ENCODE results near the gene IVNS1ABP. TPM values are rescaled to one million over a fixed set of nuclear protein-coding genes. Genes with fewer than 3 reads are reported as not detected.

Gene IVNS1ABP
- total RNA-seq, 2 donors from 2014 or later = 38.5 to 54.1 TPM

- no peak for DNase-seq (ENCODE audit: low spot score)
- intact Hi-C loops (cut with DNase I) = no loop called here
Observed at GRCh38 chr1:185308126-185308525, 8.9 kb downstream of the IVNS1ABP start.

GRCh38 chr1:185305419-185305818 lies 11.6 kb downstream of the IVNS1ABP start:
- DNase-seq (ENCODE audit: low spot score) = no peak
- intact Hi-C loops (cut with DNase I) = no loop called here

GRCh38 chr1:185300152-185300551 lies 16.9 kb downstream of the IVNS1ABP start:
- intact Hi-C loops (cut with DNase I) = no loop called here
- no peak for DNase-seq (ENCODE audit: low spot score)

- no peak for DNase-seq (ENCODE audit: low spot score)
- intact Hi-C loops (cut with DNase I) = no loop called here
Observed at GRCh38 chr1:185297982-185298381, 19.1 kb downstream of the IVNS1ABP start.

GRCh38 chr1:185295091-185295490 lies 22.0 kb downstream of the IVNS1ABP start:
- intact Hi-C loops (cut with DNase I) = no loop called here

GRCh38 chr1:185293967-185294542 lies 23.0 kb downstream of the IVNS1ABP start:
- intact Hi-C loops (cut with DNase I) = no loop called here
- DNase-seq (ENCODE audit: low spot score) = no peak

More at GRCh38 chr1:185295091-185295490, 22.0 kb downstream of the IVNS1ABP start:
- DNase-seq (ENCODE audit: low spot score) = no peak

- no peak for DNase-seq (ENCODE audit: low spot score)
- intact Hi-C loops (cut with DNase I) = no loop called here
Observed at GRCh38 chr1:185292237-185292636, 24.8 kb downstream of the IVNS1ABP start.

GRCh38 chr1:185291652-185292051 lies 25.4 kb downstream of the IVNS1ABP start:
- no peak for DNase-seq (ENCODE audit: low spot score)
- intact Hi-C loops (cut with DNase I) = no loop called here

- intact Hi-C loops (cut with DNase I) = no loop called here
- no peak for DNase-seq (ENCODE audit: low spot score)
Observed at GRCh38 chr1:185291159-185291558, 25.9 kb downstream of the IVNS1ABP start.

- intact Hi-C loops (cut with DNase I) = no loop called here
- no peak for DNase-seq (ENCODE audit: low spot score)
Observed at GRCh38 chr1:185289880-185290279, 27.2 kb downstream of the IVNS1ABP start.

GRCh38 chr1:185288435-185288834 lies 28.6 kb downstream of the IVNS1ABP start:
- intact Hi-C loops (cut with DNase I) = no loop called here
- no peak for DNase-seq (ENCODE audit: low spot score)

- intact Hi-C loops (cut with DNase I) = no loop called here
- no peak for DNase-seq (ENCODE audit: low spot score)
Observed at GRCh38 chr1:185287451-185287850, 29.6 kb downstream of the IVNS1ABP start.

GRCh38 chr1:185284533-185285276 lies 32.3 kb downstream of the IVNS1ABP start:
- DNase-seq (ENCODE audit: low spot score) = no peak
- intact Hi-C loops (cut with DNase I) = no loop called here

- no peak for DNase-seq (ENCODE audit: low spot score)
- intact Hi-C loops (cut with DNase I) = no loop called here
Observed at GRCh38 chr1:185284116-185284515, 32.9 kb downstream of the IVNS1ABP start.

GRCh38 chr1:185281245-185281644 lies 35.8 kb downstream of the IVNS1ABP start:
- intact Hi-C loops (cut with DNase I) = no loop called here

GRCh38 chr1:185280589-185280988 lies 36.5 kb downstream of the IVNS1ABP start:
- intact Hi-C loops (cut with DNase I) = no loop called here
- no peak for DNase-seq (ENCODE audit: low spot score)

More at GRCh38 chr1:185281245-185281644, 35.8 kb downstream of the IVNS1ABP start:
- no peak for DNase-seq (ENCODE audit: low spot score)

GRCh38 chr1:185279571-185279970 lies 37.5 kb downstream of the IVNS1ABP start:
- intact Hi-C loops (cut with DNase I) = no loop called here
- no peak for DNase-seq (ENCODE audit: low spot score)

GRCh38 chr1:185271921-185272320 lies 45.1 kb downstream of the IVNS1ABP start:
- intact Hi-C loops (cut with DNase I) = no loop called here
- DNase-seq (ENCODE audit: low spot score) = no peak

GRCh38 chr1:185268352-185268751 lies 48.7 kb downstream of the IVNS1ABP start:
- DNase-seq (ENCODE audit: low spot score) = no peak
- intact Hi-C loops (cut with DNase I) = no loop called here

- intact Hi-C loops (cut with DNase I) = no loop called here
- no peak for DNase-seq (ENCODE audit: low spot score)
Observed at GRCh38 chr1:185267701-185268100, 49.3 kb downstream of the IVNS1ABP start.

GRCh38 chr1:185267301-185267700 lies 49.7 kb downstream of the IVNS1ABP start:
- no peak for DNase-seq (ENCODE audit: low spot score)
- intact Hi-C loops (cut with DNase I) = no loop called here
